ENCODE results near the gene XPR1.

DNA sequence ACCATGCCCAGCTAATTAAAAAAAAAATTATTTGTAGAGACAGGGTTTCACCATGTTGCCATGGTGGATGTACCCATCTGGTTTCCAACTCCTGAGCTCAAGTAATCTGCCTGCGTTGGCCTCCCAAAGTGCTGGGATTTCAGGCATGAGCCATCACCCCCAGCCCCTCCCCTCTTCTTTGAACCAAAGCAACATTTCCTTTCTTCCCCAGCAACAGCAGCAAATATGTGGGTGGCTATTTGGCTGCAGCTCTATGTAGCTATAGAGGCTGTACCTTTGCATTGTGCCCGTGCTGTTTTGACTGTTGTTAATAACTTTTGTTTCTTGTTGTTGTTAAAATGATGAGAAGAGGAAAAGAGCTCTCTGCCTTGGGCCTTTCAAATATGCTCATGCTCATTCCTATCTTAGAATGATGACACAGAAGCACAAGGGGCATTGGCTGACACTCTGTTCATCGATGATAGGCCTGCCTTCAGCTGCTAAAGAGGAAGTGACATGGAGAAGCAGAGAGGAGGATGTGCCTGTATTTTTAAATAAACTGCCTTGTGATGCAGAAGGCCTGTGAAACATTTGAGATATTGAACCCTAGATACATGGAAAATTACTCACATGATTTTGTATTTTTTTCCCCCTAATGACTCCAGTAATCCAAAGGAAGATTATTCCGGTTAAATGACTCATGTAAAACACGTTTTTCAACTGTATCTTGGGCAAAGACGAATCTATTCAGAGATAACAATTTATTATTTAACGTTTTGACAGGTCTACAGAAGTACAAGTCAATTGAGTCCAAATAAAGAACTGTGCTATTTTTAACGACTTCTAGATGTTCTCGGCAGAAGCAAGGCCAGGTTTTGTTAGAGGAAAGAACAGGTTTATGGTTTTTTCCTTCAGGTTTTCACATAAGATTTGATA, 20.5 kb upstream of the XPR1 start:
- TF ChIP-seq EP300 (IDR thresholded peaks at IDR 0.05; ENCODE audit: borderline replicate concordance): no peak
- no peak for TF ChIP-seq RAD21 (IDR thresholded peaks at IDR 0.05; ENCODE audit: low read depth)
- TF ChIP-seq FOXM1 (IDR thresholded peaks at IDR 0.05; ENCODE audit: borderline replicate concordance, low read depth): no peak

Measured in Ishikawa (cell line).